ENCODE results near the gene CMSS1. TPM values are rescaled to one million over a fixed set of nuclear protein-coding genes. Genes with fewer than 3 reads are reported as not detected.

The CMSS1 gene
- total and polyA plus RNA-seq, 11 donors, result 13.5 to 48.4 (median 34.8) TPM

GRCh38 chr3:100189444-100189964 is 371.8 kb downstream of the CMSS1 start:
- peak in 2 of 4 donors; percentile 62 to 63 for ATAC-seq
- TF ChIP-seq POLR2A (IDR thresholded peaks at IDR 0.05) (no peak), CTCF (IDR thresholded peaks at IDR 0.05) (no peak)
- peak in 1 of 5 donors; percentile 31 for DNase-seq
- no peak overlapping the region for H3K4me3 ChIP-seq
- intact Hi-C loops (cut with DNase I), result loop anchor here in 2 of 10 donors (5.0 to 10.0 kb wide), 2 partner anchors 115 to 117 kb away; no protein-coding TSS in a partner anchor
- H3K36me3 ChIP-seq, result no peaks in the 10 kb centered on the region
- no peaks in the 10 kb centered on the region for H3K27me3 ChIP-seq
- H3K9me3 ChIP-seq, result no peaks in the 10 kb centered on the region
- H3K27ac ChIP-seq, result no peak overlapping the region
- WGBS, 4 donors, result 72 to 89% (median 83%) methylated on average over 4 of the region's 4 CpGs
- H3K4me1 ChIP-seq, result peaks cover 0 to 19% (median 15%) of the 10 kb centered on the region in 12 donors

GRCh38 chr3:100195375-100195774 is 377.7 kb downstream of the CMSS1 start:
- TF ChIP-seq CTCF (IDR thresholded peaks at IDR 0.05) (no peak), POLR2A (IDR thresholded peaks at IDR 0.05) (no peak)
- Histone ChIP-seq H3K27me3 (no peaks in the 10 kb centered on the region), H3K9me3 (peaks cover 0 to 13% (median 0%) of the 10 kb centered on the region in 12 donors), H3K36me3 (no peaks in the 10 kb centered on the region), H3K4me1 (no peaks in the 10 kb centered on the region), H3K27ac (no peak overlapping the region), H3K4me3 (no peak overlapping the region)
- DNase-seq, result no peak
- intact Hi-C loops (cut with DNase I), result no loop called here
- ATAC-seq, result no peak
- 94 to 98% (median 97%) methylated on average over 5 of the region's 5 CpGs for WGBS, 4 donors

- TF ChIP-seq POLR2A (IDR thresholded peaks at IDR 0.05) (no peak), CTCF (IDR thresholded peaks at IDR 0.05) (no peak)
- peaks cover 0 to 15% (median 0%) of the 10 kb centered on the region in 12 donors for H3K9me3 ChIP-seq
- no peak overlapping the region for H3K4me3 ChIP-seq
- H3K4me1 ChIP-seq, result no peaks in the 10 kb centered on the region
- no peaks in the 10 kb centered on the region for H3K27me3 ChIP-seq
- DNase-seq (no peak), ATAC-seq (no peak)
- 91 to 99% (median 97%) methylated on average over 8 of the region's 8 CpGs for WGBS, 4 donors
- intact Hi-C loops (cut with DNase I), result no loop called here
- H3K27ac ChIP-seq, result no peak overlapping the region
- H3K36me3 ChIP-seq, result no peaks in the 10 kb centered on the region
Measured at GRCh38 chr3:100197876-100198275, 380.2 kb downstream of the CMSS1 start.

- DNase-seq (no peak), ATAC-seq (no peak)
- no peaks in the 10 kb centered on the region for H3K4me1 ChIP-seq
- no peak overlapping the region for H3K27ac ChIP-seq
- H3K36me3 ChIP-seq, result no peaks in the 10 kb centered on the region
- TF ChIP-seq CTCF (IDR thresholded peaks at IDR 0.05) (no peak), POLR2A (IDR thresholded peaks at IDR 0.05) (no peak)
- H3K9me3 ChIP-seq, result peaks cover 0 to 24% (median 0%) of the 10 kb centered on the region in 12 donors
- 92 to 97% (median 95%) methylated on average over 5 to 6 of the region's 6 CpGs for WGBS, 4 donors
- intact Hi-C loops (cut with DNase I), result no loop called here
- H3K27me3 ChIP-seq, result no peaks in the 10 kb centered on the region
- H3K4me3 ChIP-seq, result no peak overlapping the region
Measured at GRCh38 chr3:100198579-100199269, 381.1 kb downstream of the CMSS1 start.

Data from heart left ventricle (tissue), 16 donors.